Right lobe of liver (tissue), 6 donors: Measurements from ENCODE around the gene GNPTG. TPM values are rescaled to one million over a fixed set of nuclear protein-coding genes. Genes with fewer than 3 reads are reported as not detected.

Experiments
- ATAC-seq, 4 donors: fragments of 200-7000 bp; cut with Tn5 transposase; one replicate each; pipeline ENCODE4 v1.9.1; 2020; ENCODE audit warnings: mild to moderate bottlenecking in 4 of 4, moderate library complexity in 4 of 4
- DNase-seq, 3 donors: peaks; one replicate each; pipeline ENCODE4 v3.0.0-alpha.2; 2020
- H3K27ac ChIP-seq, 3 donors: fragments of 200-600 bp; one replicate each; pipeline ENCODE4 v1.8.0; 2022
- H3K27me3 ChIP-seq, 2 donors: fragments of 200-600 bp; one replicate each; pipeline ENCODE4 v1.8.0; 2022
- H3K36me3 ChIP-seq, 4 donors: fragments of 200-600 bp; sonication (generic) in 1 of 4; one replicate each; pipeline versions ENCODE4 v1.5.1 to v1.8.0; 2017 to 2022; ENCODE audit warnings: control low read depth in 1 of 4
- H3K4me1 ChIP-seq, 4 donors: fragments of 200-600 bp; sonication (generic) in 1 of 4; one replicate each; pipeline versions ENCODE4 v1.5.1 to v1.8.0; 2017 to 2022; ENCODE audit warnings: control low read depth in 1 of 4
- H3K4me3 ChIP-seq, 3 donors: fragments of 200-600 bp; one replicate each; pipeline ENCODE4 v1.8.0; 2022
- H3K9me3 ChIP-seq, 4 donors: fragments of 200-600 bp; sonication (generic) in 1 of 4; one replicate each; pipeline versions ENCODE4 v1.5.1 to v1.8.0; 2017 to 2022; ENCODE audit warnings: control low read depth in 1 of 4
- CTCF ChIP-seq, 4 donors: fragments of 200-600 bp in 3 of 4; fragments of 450-650 bp in 1 of 4; IDR thresholded peaks; one replicate each; pipeline versions ENCODE4 v1.5.1 to v1.8.0; 2016 to 2022; ENCODE audit warnings: antibody characterized with exemption in 4 of 4, mild to moderate bottlenecking in 2 of 4
- POLR2A ChIP-seq: fragments of 450-650 bp; IDR thresholded peaks from one replicate; pipeline ENCODE4 v1.6.1; 2017; ENCODE audit warnings: antibody characterized with exemption, mild to moderate bottlenecking
- WGBS: methylation state at CpG from one replicate; pipeline ENCODE4 v1.1.6; 2018; ENCODE audit warnings: low coverage, low lambda C conversion rate; ENCODE audit not compliant: insufficient coverage; ENCODE audit errors: missing lambda C conversion rate; 5-methylcytosine and 5-hydroxymethylcytosine counted together
- intact Hi-C, 2 donors: fragments of 100-400 bp; cut with DNase I; formaldehyde crosslinking; loops; one replicate each; pipeline versions ENCODE4 v1.11.2 to v1.14.1; 2022
- total RNA-seq, 6 experiments: library from RNA; depleted of rRNA in 2 of 6; stranded (reverse); fragments of >200 nt in 2 of 6; fragmentation: NEBNext Ultra II Directional in 3 of 6; extraction: Animal tissue kit (Norgen Biotek cat#: 25700) in 3 of 6; gene quantifications; one replicate each; pipeline versions ENCODE4 v1.1.0 to v1.2.4, GENCODE V29; 2016 to 2023
- donor health status: DM: no; HTN: yes; CAD: no.
- donor health status: DM: no; HTN: no; CAD: no.
- donor health status: DM: no; HTN: no; CAD: no.
- donor health status: DM: no; HTN: yes; CAD: no.
- donor health status: DM: no; HTN: yes; CAD: no.

GNPTG gene
- total RNA-seq, 6 experiments from 2014 or later = 44.3 to 72.8 (median 63.0) TPM

DNA sequence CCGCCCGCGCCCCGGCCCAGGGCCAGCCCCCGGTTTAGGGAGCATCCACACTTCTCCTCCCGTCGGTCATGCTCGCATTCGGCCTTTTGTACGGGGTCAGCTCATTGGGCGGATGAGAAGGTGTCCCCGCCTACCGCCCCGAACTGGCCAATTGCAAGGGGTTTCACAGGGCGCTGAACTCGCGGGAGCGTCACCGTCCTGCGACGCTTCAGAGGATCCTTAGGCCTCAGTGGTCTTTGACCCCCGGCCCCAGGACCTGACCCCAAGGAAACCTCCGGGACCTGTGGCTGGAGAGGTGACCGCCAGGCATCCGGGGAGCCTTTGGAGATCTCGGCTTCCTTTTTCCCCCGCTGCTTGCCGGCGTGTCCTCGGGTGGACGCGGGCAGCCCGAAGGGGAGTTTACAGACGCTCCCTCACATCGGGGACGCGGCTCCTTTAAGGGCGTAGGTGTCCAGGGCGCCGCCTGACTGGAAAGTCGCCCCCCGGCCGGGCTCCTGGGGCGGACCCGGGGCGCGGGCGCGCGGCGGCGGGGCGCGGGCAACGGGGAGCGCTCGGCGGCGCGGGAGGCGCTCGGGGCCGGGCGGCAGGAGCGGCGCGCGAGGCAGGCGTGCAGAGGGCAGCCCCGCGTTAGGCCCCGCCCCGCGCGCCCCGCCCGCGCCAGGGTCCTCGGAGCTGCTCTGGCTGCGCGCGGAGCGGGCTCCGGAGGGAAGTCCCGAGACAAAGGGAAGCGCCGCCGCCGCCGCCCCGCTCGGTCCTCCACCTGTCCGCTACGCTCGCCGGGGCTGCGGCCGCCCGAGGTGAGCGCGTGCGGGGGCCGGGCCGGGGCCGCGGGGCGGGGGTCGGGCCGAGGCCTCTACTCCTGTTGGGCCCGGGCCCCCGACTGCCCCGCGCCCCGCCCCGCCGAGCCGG lies 42.5 kb upstream of the GNPTG start, which contains the start of gene UBE2I:
Gene UBE2I (plus strand): TSS at position 660 of the 909 bp plus-strand sequence. CDS start 4,395 bp downstream, outside the sequence.
- Histone ChIP-seq H3K4me3 (peak within 1 kb of the TSS; percentile 67 to 85 (median 68)), H3K27me3 (no peaks in the 10 kb centered on the region), H3K27ac (peak within 1 kb of the TSS; percentile 99 to 100 (median 100)), H3K9me3 (no peaks in the 10 kb centered on the region), H3K4me1 (peaks cover 0 to 24% (median 11%) of the 10 kb centered on the region in 4 donors), H3K36me3 (peaks cover 0 to 9% (median under 1%) of the 10 kb centered on the region in 4 donors)
- ATAC-seq = peak; percentile 85 to 93 (median 88)
- TF ChIP-seq CTCF (IDR thresholded peaks at IDR 0.05) = no peak
- TF ChIP-seq POLR2A = peak; percentile 61
- DNase-seq = peak; percentile 94 to 98 (median 96)
- 0% methylated on average over 12 of the region's 117 CpGs for WGBS
- intact Hi-C loops = no loop called here

DNA sequence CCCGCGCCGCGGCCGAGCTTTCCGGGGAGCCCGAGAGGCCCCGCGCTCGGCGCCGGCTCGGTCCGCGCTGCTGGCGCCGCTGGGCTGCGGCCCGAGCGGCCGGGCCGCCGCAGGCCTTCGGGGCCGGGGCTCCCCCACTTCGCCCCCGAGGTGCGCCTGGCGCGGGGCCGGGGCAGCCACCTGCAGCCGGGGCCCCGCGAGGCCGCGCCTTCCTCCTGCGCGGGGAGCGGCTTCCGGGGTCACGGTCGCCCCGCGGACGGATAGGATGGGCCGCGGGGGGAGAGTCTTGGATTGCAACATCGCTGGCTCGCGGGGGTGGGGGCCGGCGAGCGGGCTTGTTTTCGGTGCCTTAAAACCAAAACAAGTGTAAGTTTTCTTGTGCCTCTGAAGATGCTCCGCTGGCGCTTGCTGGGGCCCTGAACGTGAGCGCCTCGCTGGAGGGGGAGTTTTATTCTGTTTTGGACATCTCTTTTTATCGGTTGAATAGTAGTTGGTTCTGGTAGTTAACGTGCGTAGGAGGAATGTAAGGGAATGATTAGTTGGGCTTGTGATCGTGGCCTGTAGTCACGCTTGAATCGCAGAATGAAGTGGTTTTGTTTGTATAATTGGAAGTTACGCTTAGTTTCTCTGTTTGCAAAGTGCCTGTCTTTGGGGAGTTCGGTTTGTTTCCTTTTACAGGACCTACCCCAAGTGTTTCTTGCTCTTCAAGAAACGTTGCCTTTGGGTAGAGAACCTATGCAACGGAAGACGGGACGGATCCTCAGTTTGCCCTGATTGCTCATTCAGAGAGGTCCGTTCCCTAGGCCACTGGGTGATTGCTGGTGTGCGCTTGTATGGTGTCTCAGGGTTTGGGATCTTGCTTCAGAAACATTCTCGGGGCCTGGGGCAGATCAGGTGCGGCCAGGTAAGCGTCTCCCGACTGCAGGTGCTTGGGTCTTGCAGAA lies 41.6 kb upstream of the GNPTG start:
- intact Hi-C loops = no loop called here
- Histone ChIP-seq H3K9me3 (no peaks in the 10 kb centered on the region), H3K36me3 (peaks cover 0 to 18% (median 3%) of the 10 kb centered on the region in 4 donors), H3K4me3 (peak overlapping the region; percentile 67 to 85 (median 68)), H3K27me3 (no peaks in the 10 kb centered on the region), H3K27ac (peak overlapping the region in 2 of 3 donors; percentile 33 to 100), H3K4me1 (peaks cover 0 to 24% (median 11%) of the 10 kb centered on the region in 4 donors)
- DNase-seq = peak in 2 of 3 donors; percentile 67 to 70
- no peak for TF ChIP-seq POLR2A
- no peak for TF ChIP-seq CTCF (IDR thresholded peaks at IDR 0.05)
- ATAC-seq = peak in 2 of 4 donors; percentile 7 to 17
- 0% methylated on average over 45 of the region's 77 CpGs for WGBS

DNA sequence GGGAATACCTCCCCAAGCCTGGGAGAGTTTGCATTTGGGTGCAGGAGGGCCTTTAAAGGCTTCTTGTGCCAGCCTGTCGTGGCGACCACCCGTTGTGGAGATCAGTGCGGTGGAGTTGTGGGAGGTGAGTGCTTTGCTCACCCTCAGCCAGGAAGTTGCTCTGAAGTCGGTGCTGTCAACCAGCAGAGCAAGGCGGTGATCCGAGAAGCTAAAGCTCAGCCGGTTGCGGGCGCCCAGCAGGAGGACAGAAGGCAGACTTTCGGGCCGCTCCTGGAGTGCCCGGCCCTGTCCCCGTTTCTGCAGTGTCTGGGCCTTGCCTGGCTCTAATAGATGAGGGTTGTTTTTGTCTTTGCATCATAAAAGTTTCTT lies 40.9 kb upstream of the GNPTG start:
- ATAC-seq (no peak), DNase-seq (peak in 1 of 3 donors; percentile 46)
- peak overlapping the region; percentile 67 to 85 (median 68) for H3K4me3 ChIP-seq
- WGBS = 2% methylated on average over 6 of the region's 14 CpGs
- H3K9me3 ChIP-seq = no peaks in the 10 kb centered on the region
- H3K27me3 ChIP-seq = no peaks in the 10 kb centered on the region
- H3K36me3 ChIP-seq = peaks cover 0 to 25% (median 6%) of the 10 kb centered on the region in 4 donors
- peaks cover 0 to 24% (median 11%) of the 10 kb centered on the region in 4 donors for H3K4me1 ChIP-seq
- TF ChIP-seq POLR2A = no peak
- no peak for TF ChIP-seq CTCF (IDR thresholded peaks at IDR 0.05)
- intact Hi-C loops = no loop called here
- peak overlapping the region in 1 of 3 donors; percentile 100 for H3K27ac ChIP-seq

DNA sequence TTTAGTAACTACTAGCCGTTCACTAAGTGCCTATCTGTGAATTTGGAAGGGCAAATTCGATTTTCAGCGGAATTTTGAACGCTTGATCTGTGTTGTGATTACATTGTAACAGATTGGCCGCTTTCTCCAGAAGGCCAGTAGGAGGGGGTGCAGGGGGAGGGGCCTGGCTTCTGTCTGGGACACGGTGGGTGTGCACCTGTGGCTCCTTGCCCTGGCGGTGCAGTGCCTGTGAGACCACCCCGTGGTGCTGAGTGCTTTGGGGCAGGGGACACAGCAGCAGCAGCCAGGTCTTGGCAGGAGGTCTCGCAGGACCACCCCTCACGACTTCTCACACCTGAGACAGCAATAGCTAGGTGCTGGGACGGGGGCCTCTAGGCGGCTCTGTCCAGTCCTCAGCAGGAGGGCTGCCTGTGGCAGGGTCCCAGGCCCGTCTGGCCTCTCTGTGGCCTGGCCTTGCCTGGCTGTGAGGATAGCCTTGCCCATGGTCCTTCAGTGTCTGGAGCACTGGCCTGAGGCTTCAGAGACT lies 40.5 kb upstream of the GNPTG start:
- intact Hi-C loops = no loop called here
- H3K9me3 ChIP-seq = no peaks in the 10 kb centered on the region
- no peak for ATAC-seq
- peak overlapping the region; percentile 67 to 85 (median 68) for H3K4me3 ChIP-seq
- TF ChIP-seq CTCF (IDR thresholded peaks at IDR 0.05) (no peak), POLR2A (no peak)
- H3K36me3 ChIP-seq = peaks cover 0 to 29% (median 10%) of the 10 kb centered on the region in 4 donors
- peak overlapping the region in 1 of 3 donors; percentile 3 for H3K27ac ChIP-seq
- no peaks in the 10 kb centered on the region for H3K27me3 ChIP-seq
- peaks cover 0 to 24% (median 11%) of the 10 kb centered on the region in 4 donors for H3K4me1 ChIP-seq
- WGBS = 0% methylated on average over 6 of the region's 13 CpGs
- peak in 1 of 3 donors; percentile 48 for DNase-seq
